ENCODE data around the gene NCOA1. TPM values are rescaled to one million over a fixed set of nuclear protein-coding genes. Genes with fewer than 3 reads are reported as not detected.

NCOA1 gene
- total RNA-seq, 2 donors from 2014 or later: 20.1 to 22.6 TPM

DNA sequence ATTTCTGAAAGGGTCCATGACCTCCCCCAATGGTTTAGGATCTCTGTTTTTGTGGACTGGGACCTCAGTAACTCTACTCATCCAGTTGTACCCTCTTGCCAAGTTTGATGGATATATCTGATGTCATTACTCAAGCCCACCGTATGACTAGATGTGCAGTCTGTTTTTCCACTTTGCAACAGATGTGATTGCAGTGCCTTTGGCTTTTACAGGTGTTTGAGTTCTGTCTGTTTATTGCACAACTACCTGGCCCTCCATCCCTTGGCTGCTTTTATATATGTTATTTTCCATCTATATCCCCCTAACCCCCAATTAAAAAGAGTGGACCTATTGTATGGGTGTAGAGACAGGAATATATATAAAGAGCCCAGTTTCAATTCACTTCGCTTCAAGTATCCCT lies 10.8 kb downstream of the NCOA1 start:
- no peaks in the 10 kb centered on the region for H3K9me3 Mint-ChIP-seq
- no peak overlapping the region for H3K27ac Mint-ChIP-seq
- no peaks in the 10 kb centered on the region for H3K36me3 ChIP-seq (ENCODE audit: control insufficient read depth, insufficient read depth, low read length)
- H3K4me3 ChIP-seq (ENCODE audit: low read length): no peak overlapping the region
- H3K27me3 Mint-ChIP-seq (ENCODE audit: insufficient read depth): peaks cover 9% of the 10 kb centered on the region
- H3K9ac ChIP-seq (ENCODE audit: extremely low read depth, low read length, poor library complexity, severe bottlenecking): no peak overlapping the region
- peaks cover 18% of the 10 kb centered on the region for H3K4me1 Mint-ChIP-seq
- H3K27me3 ChIP-seq (ENCODE audit: control insufficient read depth, insufficient read depth, low read length, poor library complexity, severe bottlenecking): no peaks in the 10 kb centered on the region
- peaks cover 5% of the 10 kb centered on the region for H3K4me1 ChIP-seq (ENCODE audit: control insufficient read depth, insufficient read depth, low read length)
- H3K9me3 ChIP-seq (ENCODE audit: control insufficient read depth, low read length): no peaks in the 10 kb centered on the region
- no peak for DNase-seq
- H3K36me3 Mint-ChIP-seq (ENCODE audit: low read depth): no peaks in the 10 kb centered on the region
- TF ChIP-seq, protein P1, sequence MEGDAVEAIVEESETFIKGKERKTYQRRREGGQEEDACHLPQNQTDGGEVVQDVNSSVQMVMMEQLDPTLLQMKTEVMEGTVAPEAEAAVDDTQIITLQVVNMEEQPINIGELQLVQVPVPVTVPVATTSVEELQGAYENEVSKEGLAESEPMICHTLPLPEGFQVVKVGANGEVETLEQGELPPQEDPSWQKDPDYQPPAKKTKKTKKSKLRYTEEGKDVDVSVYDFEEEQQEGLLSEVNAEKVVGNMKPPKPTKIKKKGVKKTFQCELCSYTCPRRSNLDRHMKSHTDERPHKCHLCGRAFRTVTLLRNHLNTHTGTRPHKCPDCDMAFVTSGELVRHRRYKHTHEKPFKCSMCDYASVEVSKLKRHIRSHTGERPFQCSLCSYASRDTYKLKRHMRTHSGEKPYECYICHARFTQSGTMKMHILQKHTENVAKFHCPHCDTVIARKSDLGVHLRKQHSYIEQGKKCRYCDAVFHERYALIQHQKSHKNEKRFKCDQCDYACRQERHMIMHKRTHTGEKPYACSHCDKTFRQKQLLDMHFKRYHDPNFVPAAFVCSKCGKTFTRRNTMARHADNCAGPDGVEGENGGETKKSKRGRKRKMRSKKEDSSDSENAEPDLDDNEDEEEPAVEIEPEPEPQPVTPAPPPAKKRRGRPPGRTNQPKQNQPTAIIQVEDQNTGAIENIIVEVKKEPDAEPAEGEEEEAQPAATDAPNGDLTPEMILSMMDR (conservative IDR thresholded peaks at IDR 0.05): no peak
- WGBS, 2 experiments (ENCODE audit: insufficient coverage in 1 of 2, insufficient read length in 1 of 2): 73 to 84% methylated on average over 2 of the region's 2 CpGs
- no peak overlapping the region for H3K4me3 Mint-ChIP-seq
- H3K27ac ChIP-seq (ENCODE audit: low read depth, low read length): no peak overlapping the region

GRCh38 chr2:24505534-24506275 lies 14.7 kb downstream of the NCOA1 start:
- no peaks in the 10 kb centered on the region for H3K36me3 Mint-ChIP-seq (ENCODE audit: low read depth)
- peaks cover 16% of the 10 kb centered on the region for H3K4me1 Mint-ChIP-seq

GRCh38 chr2:24507549-24507948 lies 16.5 kb downstream of the NCOA1 start:
- Mint-ChIP-seq H3K4me3 (no peak overlapping the region), H3K4me1 (peaks cover 16% of the 10 kb centered on the region), H3K27me3 (ENCODE audit: insufficient read depth) (peaks cover 27% of the 10 kb centered on the region), H3K27ac (no peak overlapping the region), H3K9me3 (no peaks in the 10 kb centered on the region), H3K36me3 (ENCODE audit: low read depth) (no peaks in the 10 kb centered on the region)
- Histone ChIP-seq H3K4me1 (ENCODE audit: control insufficient read depth, insufficient read depth, low read length) (no peaks in the 10 kb centered on the region), H3K4me3 (ENCODE audit: low read length) (no peak overlapping the region), H3K27ac (ENCODE audit: low read depth, low read length) (no peak overlapping the region), H3K36me3 (ENCODE audit: control insufficient read depth, insufficient read depth, low read length) (no peaks in the 10 kb centered on the region), H3K9ac (ENCODE audit: extremely low read depth, low read length, poor library complexity, severe bottlenecking) (no peak overlapping the region), H3K9me3 (ENCODE audit: control insufficient read depth, low read length) (no peaks in the 10 kb centered on the region), H3K27me3 (ENCODE audit: control insufficient read depth, insufficient read depth, low read length, poor library complexity, severe bottlenecking) (peaks cover 24% of the 10 kb centered on the region)
- 97% methylated on average over 4 of the region's 4 CpGs; no CpG with 5 or more reads in 1 of the 2 experiments for WGBS, 2 experiments (ENCODE audit: insufficient coverage in 1 of 2, insufficient read length in 1 of 2)
- no peak for DNase-seq
- TF ChIP-seq, protein P1 (conservative IDR thresholded peaks at IDR 0.05): no peak

More at GRCh38 chr2:24505534-24506275, 14.7 kb downstream of the NCOA1 start:
- H3K9me3 Mint-ChIP-seq: no peaks in the 10 kb centered on the region
- no peaks in the 10 kb centered on the region for H3K36me3 ChIP-seq (ENCODE audit: control insufficient read depth, insufficient read depth, low read length)
- no peak overlapping the region for H3K27ac Mint-ChIP-seq
- H3K27me3 ChIP-seq (ENCODE audit: control insufficient read depth, insufficient read depth, low read length, poor library complexity, severe bottlenecking): peaks cover 6% of the 10 kb centered on the region
- H3K4me3 ChIP-seq (ENCODE audit: low read length): no peak overlapping the region
- H3K9me3 ChIP-seq (ENCODE audit: control insufficient read depth, low read length): no peaks in the 10 kb centered on the region
- peaks cover 13% of the 10 kb centered on the region for H3K27me3 Mint-ChIP-seq (ENCODE audit: insufficient read depth)
- H3K9ac ChIP-seq (ENCODE audit: extremely low read depth, low read length, poor library complexity, severe bottlenecking): no peak overlapping the region
- 89 to 95% methylated on average over 5 to 6 of the region's 6 CpGs for WGBS, 2 experiments (ENCODE audit: insufficient coverage in 1 of 2, insufficient read length in 1 of 2)
- H3K4me1 ChIP-seq (ENCODE audit: control insufficient read depth, insufficient read depth, low read length): peaks cover 2% of the 10 kb centered on the region
- H3K27ac ChIP-seq (ENCODE audit: low read depth, low read length): no peak overlapping the region
- DNase-seq: no peak
- no peak overlapping the region for H3K4me3 Mint-ChIP-seq
- TF ChIP-seq, protein P1 (conservative IDR thresholded peaks at IDR 0.05): no peak

All from endodermal cell (in vitro differentiated cells).